Prostate gland (tissue), 2 donors: ENCODE measurements around the gene EGLN1. TPM values are rescaled to one million over a fixed set of nuclear protein-coding genes. Genes with fewer than 3 reads are reported as not detected.

ENCODE experiments used
- DNase-seq: peaks from one replicate; pipeline ENCODE4 v3.0.0-alpha.2; 2019; ENCODE audit warnings: low spot score
- H3K27ac ChIP-seq, 2 donors: fragments of 200-600 bp; sonication (generic); 2 replicates each; pipeline ENCODE4 v1.5.1; 2017 to 2019
- H3K27me3 ChIP-seq: fragments of 200-600 bp; sonication (generic); replicated peaks from 2 replicates; pipeline ENCODE4 v1.5.1; 2019; ENCODE audit not compliant: insufficient read depth
- H3K36me3 ChIP-seq, 2 donors: fragments of 200-600 bp; sonication (generic); 1 replicate in 1 of 2; 2 replicates in 1 of 2; pipeline versions ENCODE4 v1.5.1 to v1.8.1; 2017 to 2019
- H3K4me1 ChIP-seq: fragments of 200-600 bp; sonication (generic); replicated peaks from 2 replicates; pipeline ENCODE4 v1.5.1; 2019
- H3K4me3 ChIP-seq, 2 donors: fragments of 200-600 bp; sonication (generic); 2 replicates each; pipeline ENCODE4 v1.5.1; 2017 to 2019
- H3K9me3 ChIP-seq: fragments of 200-600 bp; sonication (generic); 2 replicates; pipeline ENCODE4 v1.5.1; 2017
- POLR2A ChIP-seq: fragments of 450-650 bp; IDR thresholded peaks from one replicate; pipeline ENCODE4 v1.6.1; 2016; ENCODE audit warnings: antibody characterized with exemption, mild to moderate bottlenecking
- POLR2AphosphoS5 ChIP-seq: sonication (generic); formaldehyde crosslinking; IDR thresholded peaks from one replicate; pipeline ENCODE4 v1.6.1; 2017; ENCODE audit warnings: antibody characterized with exemption
- WGBS: methylation state at CpG from one replicate; pipeline ENCODE4 v1.1.5; 2018; 5-methylcytosine and 5-hydroxymethylcytosine counted together
- intact Hi-C: fragments of 100-400 bp; cut with DNase I; formaldehyde crosslinking; loops from one replicate; pipeline ENCODE4 v1.14.2; 2022
- total RNA-seq, 2 donors: library from RNA; depleted of rRNA; stranded (reverse); fragments of >200 nt; gene quantifications; one replicate each; pipeline ENCODE4 v1.1.0, GENCODE V29; 2016
- TF ChIP-seq, protein P1 (sequence below), 4 experiments: fragments of 200-600 bp in 2 of 4; fragments of 450-650 bp in 2 of 4; sonication (generic) in 2 of 4; IDR thresholded peaks; 1 replicate in 3 of 4; 2 replicates in 1 of 4; pipeline ENCODE4 v1.5.1; 2016 to 2019; ENCODE audit warnings: antibody characterized with exemption in 4 of 4, mild to moderate bottlenecking in 2 of 4, moderate library complexity in 2 of 4

The EGLN1 gene
- total RNA-seq, 2 donors from 2014 or later = 32.2 to 61.5 TPM

DNA sequence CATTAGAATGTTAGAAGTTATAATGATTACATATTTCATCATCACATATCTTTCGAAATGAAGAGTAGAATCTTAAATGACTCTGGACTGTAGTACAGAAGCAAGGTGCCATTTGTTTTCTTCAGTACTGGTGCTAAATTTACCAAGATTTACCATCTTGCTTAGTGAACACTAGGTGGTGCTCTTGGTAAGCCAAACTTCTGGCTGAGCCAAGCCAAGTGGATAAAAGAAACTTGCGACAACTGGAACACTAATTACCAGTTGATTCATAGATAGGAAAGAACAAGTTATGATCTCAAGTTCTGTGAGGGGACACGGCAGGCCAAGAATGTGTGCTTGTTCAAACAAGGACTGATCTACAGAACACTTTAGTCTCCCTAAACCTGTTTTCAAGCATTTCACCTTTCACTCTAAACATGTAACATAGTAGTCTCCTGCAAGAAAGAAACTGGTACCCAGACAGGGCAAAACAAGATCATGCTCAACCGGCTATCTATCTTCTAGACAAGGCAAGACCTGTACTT lies 64.2 kb downstream of the EGLN1 start:
- WGBS = 7% methylated on average over 4 of the region's 4 CpGs
- Histone ChIP-seq H3K9me3 (no peaks in the 10 kb centered on the region), H3K4me3 (no peak overlapping the region), H3K27ac (no peak overlapping the region), H3K36me3 (no peaks in the 10 kb centered on the region), H3K4me1 (no peaks in the 10 kb centered on the region), H3K27me3 (no peaks in the 10 kb centered on the region)
- TF ChIP-seq POLR2AphosphoS5 (peak; percentile 81), POLR2A (no peak)
- TF ChIP-seq, protein P1, sequence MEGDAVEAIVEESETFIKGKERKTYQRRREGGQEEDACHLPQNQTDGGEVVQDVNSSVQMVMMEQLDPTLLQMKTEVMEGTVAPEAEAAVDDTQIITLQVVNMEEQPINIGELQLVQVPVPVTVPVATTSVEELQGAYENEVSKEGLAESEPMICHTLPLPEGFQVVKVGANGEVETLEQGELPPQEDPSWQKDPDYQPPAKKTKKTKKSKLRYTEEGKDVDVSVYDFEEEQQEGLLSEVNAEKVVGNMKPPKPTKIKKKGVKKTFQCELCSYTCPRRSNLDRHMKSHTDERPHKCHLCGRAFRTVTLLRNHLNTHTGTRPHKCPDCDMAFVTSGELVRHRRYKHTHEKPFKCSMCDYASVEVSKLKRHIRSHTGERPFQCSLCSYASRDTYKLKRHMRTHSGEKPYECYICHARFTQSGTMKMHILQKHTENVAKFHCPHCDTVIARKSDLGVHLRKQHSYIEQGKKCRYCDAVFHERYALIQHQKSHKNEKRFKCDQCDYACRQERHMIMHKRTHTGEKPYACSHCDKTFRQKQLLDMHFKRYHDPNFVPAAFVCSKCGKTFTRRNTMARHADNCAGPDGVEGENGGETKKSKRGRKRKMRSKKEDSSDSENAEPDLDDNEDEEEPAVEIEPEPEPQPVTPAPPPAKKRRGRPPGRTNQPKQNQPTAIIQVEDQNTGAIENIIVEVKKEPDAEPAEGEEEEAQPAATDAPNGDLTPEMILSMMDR (IDR thresholded peaks at IDR 0.05) = peak; percentile 56 to 85 (median 80)
- intact Hi-C loops = loop anchor here (5.0 kb wide), 1 partner anchor 244 kb away; no protein-coding TSS in a partner anchor
- DNase-seq = peak; percentile 62

DNA sequence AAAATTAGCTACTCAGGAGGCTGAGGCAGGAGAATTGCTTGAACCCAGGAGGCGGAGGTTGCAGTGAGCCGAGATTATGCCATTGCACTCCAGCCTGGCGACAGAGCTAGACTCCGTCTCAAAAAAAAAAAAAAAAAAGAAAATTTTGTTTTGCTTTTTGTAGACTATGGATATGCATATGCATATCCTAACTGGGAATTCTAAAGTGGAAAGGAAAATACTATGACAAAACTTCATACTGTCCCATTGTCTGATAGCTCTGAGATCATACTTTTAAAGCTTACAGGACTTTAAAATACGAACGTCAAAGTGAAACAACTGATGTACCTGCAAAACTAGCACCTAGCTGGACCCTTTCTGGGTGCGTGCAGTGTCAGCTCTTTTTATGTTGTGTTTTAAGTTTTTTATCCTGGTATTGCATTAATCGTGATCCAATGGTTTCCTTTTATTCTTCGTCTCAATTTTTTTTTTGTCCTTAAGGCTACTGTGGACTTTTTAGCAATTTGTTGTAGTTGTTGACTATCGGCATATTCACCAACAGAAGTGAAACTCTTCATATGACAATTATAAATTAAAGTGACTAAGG lies 64.8 kb downstream of the EGLN1 start:
- Histone ChIP-seq H3K4me1 (no peaks in the 10 kb centered on the region), H3K27ac (no peak overlapping the region), H3K4me3 (no peak overlapping the region), H3K36me3 (no peaks in the 10 kb centered on the region), H3K27me3 (no peaks in the 10 kb centered on the region), H3K9me3 (no peaks in the 10 kb centered on the region)
- TF ChIP-seq POLR2AphosphoS5 = no peak
- TF ChIP-seq POLR2A = no peak
- TF ChIP-seq, protein P1 (IDR thresholded peaks at IDR 0.05) = no peak
- intact Hi-C loops = loop anchor here (5.0 kb wide), 1 partner anchor 245 kb away; no protein-coding TSS in a partner anchor
- WGBS = 80% methylated on average over 10 of the region's 10 CpGs
- no peak for DNase-seq

DNA sequence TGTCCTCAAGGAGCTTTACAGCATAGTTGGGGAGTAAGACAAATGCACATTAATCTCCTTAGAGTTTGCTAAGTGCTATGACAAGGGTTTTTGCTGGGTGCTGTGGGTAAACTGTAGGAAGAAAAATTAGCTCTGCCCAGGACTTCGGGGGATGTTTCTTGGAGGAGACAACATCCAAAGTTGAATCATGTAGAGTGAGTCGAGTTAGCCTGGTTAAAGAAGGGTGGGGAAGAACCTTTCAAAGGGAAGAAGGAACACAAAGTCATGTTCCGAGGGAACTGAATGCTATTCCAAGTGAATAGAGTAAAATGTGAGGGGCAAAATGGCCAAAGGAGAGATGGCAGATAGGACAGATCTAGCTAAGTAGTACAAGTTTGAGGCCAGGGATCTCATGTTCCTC lies 66.9 kb downstream of the EGLN1 start:
- intact Hi-C loops = loop anchor here (5.0 kb wide), 1 partner anchor 247 kb away; no protein-coding TSS in a partner anchor
- no peak overlapping the region for H3K4me3 ChIP-seq
- no peak for DNase-seq
- H3K9me3 ChIP-seq = no peaks in the 10 kb centered on the region
- H3K36me3 ChIP-seq = no peaks in the 10 kb centered on the region
- H3K4me1 ChIP-seq = no peaks in the 10 kb centered on the region
- WGBS = 84% methylated on average over 3 of the region's 3 CpGs
- TF ChIP-seq, protein P1 (IDR thresholded peaks at IDR 0.05) = no peak
- TF ChIP-seq POLR2AphosphoS5 (no peak), POLR2A (no peak)
- no peaks in the 10 kb centered on the region for H3K27me3 ChIP-seq
- no peak overlapping the region for H3K27ac ChIP-seq

DNA sequence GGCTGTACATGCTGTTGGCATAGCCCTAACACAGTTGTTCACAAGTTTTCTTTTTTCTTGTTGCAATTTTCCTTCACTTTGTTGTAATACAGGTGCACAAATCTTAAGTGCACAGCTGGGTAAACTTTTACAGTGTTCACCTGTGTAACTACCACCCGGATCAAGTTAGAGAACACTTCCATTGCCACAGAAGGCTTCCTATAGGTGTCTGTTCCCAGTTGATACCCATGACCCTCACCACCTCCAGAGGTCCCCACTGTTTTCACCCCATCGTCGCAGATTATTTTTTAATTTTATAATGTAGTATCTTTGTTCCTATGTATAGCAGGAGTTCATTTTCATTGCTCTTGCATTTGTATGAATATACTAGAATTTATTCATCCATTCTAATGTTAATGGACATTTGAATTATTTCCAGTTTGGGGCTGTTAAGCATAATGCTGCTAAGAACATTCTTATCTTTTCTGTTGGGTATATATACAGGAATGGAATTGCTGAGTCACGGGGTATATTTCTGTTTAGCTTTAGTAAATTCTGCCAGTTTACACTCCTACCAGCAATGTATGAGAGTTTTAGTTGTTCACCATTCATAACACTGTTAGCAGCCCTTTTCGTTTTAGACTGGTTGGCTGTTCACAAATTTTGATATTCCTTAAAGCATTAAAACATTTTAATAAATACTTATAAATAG lies 67.6 kb downstream of the EGLN1 start:
- WGBS = 84% methylated on average over 5 of the region's 5 CpGs
- no peaks in the 10 kb centered on the region for H3K27me3 ChIP-seq
- intact Hi-C loops = loop anchor here (5.0 kb wide), 1 partner anchor 248 kb away; no protein-coding TSS in a partner anchor
- H3K36me3 ChIP-seq = no peaks in the 10 kb centered on the region
- DNase-seq = no peak
- H3K9me3 ChIP-seq = no peaks in the 10 kb centered on the region
- no peaks in the 10 kb centered on the region for H3K4me1 ChIP-seq
- no peak overlapping the region for H3K27ac ChIP-seq
- TF ChIP-seq POLR2AphosphoS5 (no peak), POLR2A (no peak)
- TF ChIP-seq, protein P1 (IDR thresholded peaks at IDR 0.05) = no peak
- no peak overlapping the region for H3K4me3 ChIP-seq
